C4-2B (cell line): ENCODE measurements around the gene UNC5CL.

ENCODE experiments used
- CTCF ChIP-seq: fragments of 450-650 bp; conservative IDR thresholded peaks from 2 replicates; pipeline ENCODE4 v1.5.1; 2017; ENCODE audit warnings: mild to moderate bottlenecking
- ZFX ChIP-seq: fragments of 450-650 bp; IDR thresholded peaks from 2 replicates; pipeline ENCODE4 v1.6.1; 2017

DNA sequence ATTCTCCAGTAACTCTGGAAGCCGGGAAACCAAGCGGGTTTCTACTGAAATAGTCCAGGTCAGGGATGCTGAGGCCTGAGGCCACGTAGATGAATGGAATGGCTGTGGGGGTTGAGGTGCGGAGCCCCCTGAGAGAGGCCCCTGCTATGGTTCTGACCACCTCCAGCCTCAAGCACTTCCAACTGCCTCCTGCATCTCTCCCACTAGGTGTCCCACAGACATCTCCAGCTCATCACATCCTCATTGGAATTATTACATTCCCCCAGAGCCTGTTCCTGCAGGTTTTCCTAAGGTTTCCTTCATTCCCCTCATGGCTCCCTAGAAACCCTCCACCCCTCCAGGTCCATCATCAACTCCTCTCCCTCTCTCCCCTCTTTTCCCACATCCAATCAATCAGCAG lies 48.7 kb downstream of the UNC5CL start:
- TF ChIP-seq CTCF (no peak), ZFX (no peak)
